CD14-positive monocyte (primary cell): ENCODE results near the gene NOP9. TPM values are rescaled to one million over a fixed set of nuclear protein-coding genes. Genes with fewer than 3 reads are reported as not detected.

Source experiments
- DNase-seq, 3 donors: peaks; one replicate each; pipeline ENCODE4 v3.0.0-alpha.2; 2011 to 2022
- H2AFZ ChIP-seq: 2 replicates; pipeline ENCODE4 v1.6.0; 2012; ENCODE audit warnings: mild to moderate bottlenecking, low read depth, low read length, inconsistent platforms; ENCODE audit not compliant: insufficient read depth, poor library complexity, severe bottlenecking
- H3K27ac ChIP-seq, 2 donors: 1 replicate in 1 of 2; 2 replicates in 1 of 2; pipeline ENCODE4 v1.5.1; 2012 to 2013; ENCODE audit warnings: low read length in 2 of 2, control low read depth in 1 of 2, inconsistent platforms in 1 of 2, low read depth in 1 of 2, mild to moderate bottlenecking in 1 of 2
- H3K27me3 ChIP-seq, 2 donors: one replicate each; pipeline versions ENCODE4 v1.6.0 to v1.6.1; 2011 to 2013; ENCODE audit warnings: low read length in 2 of 2; ENCODE audit not compliant: control insufficient read depth in 2 of 2, insufficient read depth in 2 of 2
- H3K36me3 ChIP-seq, 2 donors: replicated peaks in 1 of 2; 1 replicate in 1 of 2; 2 replicates in 1 of 2; pipeline versions ENCODE4 v1.5.1 to v1.6.1; 2012 to 2013; ENCODE audit warnings: low read length in 2 of 2, control low read depth in 1 of 2, inconsistent platforms in 1 of 2, mild to moderate bottlenecking in 1 of 2; ENCODE audit not compliant: insufficient read depth in 2 of 2, control insufficient read depth in 1 of 2
- H3K4me1 ChIP-seq, 2 donors: 1 replicate in 1 of 2; 2 replicates in 1 of 2; pipeline versions ENCODE4 v1.5.1 to v1.6.1; 2012 to 2013; ENCODE audit warnings: low read length in 2 of 2, control low read depth in 1 of 2, inconsistent platforms in 1 of 2, mild to moderate bottlenecking in 1 of 2, moderate library complexity in 1 of 2; ENCODE audit not compliant: insufficient read depth in 2 of 2, control insufficient read depth in 1 of 2
- H3K4me2 ChIP-seq: replicated peaks from 2 replicates; pipeline ENCODE3; 2012; ENCODE audit warnings: low read length, moderate library complexity, mild to moderate bottlenecking; ENCODE audit not compliant: poor library complexity, severe bottlenecking; ENCODE audit errors: extremely low read depth
- H3K4me3 ChIP-seq, 3 experiments: fragments of 200-600 bp in 1 of 3; sonication (generic) in 1 of 3; replicated peaks in 1 of 3; 1 replicate in 2 of 3; 2 replicates in 1 of 3; pipeline ENCODE4 v1.5.1; 2011 to 2013; ENCODE audit warnings: low read length in 3 of 3, mild to moderate bottlenecking in 3 of 3, control low read depth in 2 of 3, low read depth in 2 of 3, inconsistent platforms in 1 of 3, moderate library complexity in 1 of 3
- H3K79me2 ChIP-seq: 2 replicates; pipeline ENCODE4 v1.6.0; 2012; ENCODE audit warnings: mild to moderate bottlenecking, control low read depth, inconsistent platforms, low read length, moderate library complexity; ENCODE audit not compliant: insufficient read depth
- H3K9ac ChIP-seq: 2 replicates; pipeline ENCODE4 v1.6.0; 2017; ENCODE audit warnings: low read length, mild to moderate bottlenecking; ENCODE audit not compliant: insufficient read depth, poor library complexity, severe bottlenecking
- H3K9me3 ChIP-seq, 2 donors: replicated peaks in 1 of 2; 1 replicate in 1 of 2; 2 replicates in 1 of 2; pipeline versions ENCODE4 v1.5.1 to v1.6.1; 2012 to 2013; ENCODE audit warnings: low read length in 2 of 2, control low read depth in 1 of 2; ENCODE audit not compliant: control insufficient read depth in 1 of 2, insufficient read depth in 1 of 2
- H4K20me1 ChIP-seq: 2 replicates; pipeline ENCODE4 v1.6.0; 2012; ENCODE audit warnings: mild to moderate bottlenecking, low read length, control low read depth, moderate library complexity; ENCODE audit not compliant: insufficient read depth
- H3K27ac Mint-ChIP-seq, 7 donors: one replicate each; pipeline ENCODE4 v1.8.0; 2020; ENCODE audit warnings: mild to moderate bottlenecking in 7 of 7, mixed read lengths in 7 of 7, moderate library complexity in 6 of 7, inconsistent platforms in 2 of 7
- H3K27me3 Mint-ChIP-seq, 3 donors: one replicate each; pipeline ENCODE4 v1.8.0; 2021 to 2022; ENCODE audit warnings: low read depth in 3 of 3, mild to moderate bottlenecking in 3 of 3, mixed read lengths in 3 of 3, moderate library complexity in 3 of 3, inconsistent platforms in 1 of 3
- H3K36me3 Mint-ChIP-seq, 2 donors: one replicate each; pipeline ENCODE4 v1.8.0; 2020; ENCODE audit warnings: mixed read lengths in 2 of 2, inconsistent platforms in 1 of 2, mild to moderate bottlenecking in 1 of 2
- H3K4me1 Mint-ChIP-seq: one replicate; pipeline ENCODE4 v1.8.0; 2020; ENCODE audit warnings: mild to moderate bottlenecking, mixed read lengths
- H3K4me3 Mint-ChIP-seq, 2 donors: one replicate each; pipeline ENCODE4 v1.8.0; 2020; ENCODE audit warnings: mild to moderate bottlenecking in 2 of 2, mixed read lengths in 2 of 2, moderate library complexity in 1 of 2
- H3K9me3 Mint-ChIP-seq, 7 donors: one replicate each; pipeline ENCODE4 v1.8.0; 2020 to 2022; ENCODE audit warnings: mixed read lengths in 7 of 7, mild to moderate bottlenecking in 6 of 7, moderate library complexity in 6 of 7, inconsistent platforms in 2 of 7
- WGBS: methylation state at CpG from one replicate; pipeline ENCODE4 v1.1.5; 2013; ENCODE audit warnings: missing lambda C conversion rate; ENCODE audit not compliant: insufficient coverage; 5-methylcytosine and 5-hydroxymethylcytosine counted together
- intact Hi-C, 2 donors: fragments of 100-400 bp; cut with micrococcal nuclease; formaldehyde crosslinking; loops; one replicate each; pipeline versions ENCODE4 v1.15.0 to v1.15.1; 2023
- polyA plus RNA-seq, 3 donors: library from polyadenylated mRNA; depleted of rRNA in 1 of 3; unstranded in 2 of 3; stranded (reverse) in 1 of 3; fragments of 300-500 nt in 2 of 3; fragments of >200 nt in 1 of 3; fragmentation: Illumina TruSeq in 2 of 3; gene quantifications; 1 replicate in 2 of 3; 2 replicates in 1 of 3; pipeline ENCODE4 v1.2.3, GENCODE V29; 2012 to 2021
- TF ChIP-seq, protein P1 (sequence below): fragments of 200-600 bp; IDR thresholded peaks from one replicate; pipeline ENCODE4 v1.8.0; 2022; ENCODE audit warnings: antibody characterized with exemption, mild to moderate bottlenecking

NOP9 gene
- polyA plus RNA-seq, 3 donors, result 1.2 to 16.6 (median 1.3) TPM

DNA sequence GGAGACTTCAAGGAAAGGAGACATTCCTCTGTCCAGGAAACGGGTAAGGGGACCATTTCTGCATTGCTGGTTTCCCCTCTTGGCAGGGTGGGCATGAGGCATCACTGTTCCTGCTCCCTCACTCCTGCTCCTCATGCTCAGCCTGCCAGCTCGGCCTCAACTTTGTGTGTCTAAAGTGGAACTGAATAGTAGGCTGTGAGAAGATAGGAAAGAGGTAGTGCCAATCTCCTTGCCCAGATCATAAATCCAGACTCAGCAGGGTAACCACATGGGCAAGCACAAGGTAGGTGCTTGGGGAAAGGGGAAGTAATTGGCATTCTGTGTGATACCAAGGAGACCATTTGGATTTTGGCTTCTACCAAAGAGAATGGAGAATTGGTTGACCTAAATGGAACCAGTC lies 14.3 kb downstream of the NOP9 start:
- Histone ChIP-seq H3K9ac (no peak overlapping the region), H3K4me3 (peak overlapping the region in 1 of 3 experiments; percentile 84), H3K4me2 (peak overlapping the region; percentile 93), H3K9me3 (no peaks in the 10 kb centered on the region), H4K20me1 (peaks cover 34% of the 10 kb centered on the region), H2AFZ (no peak overlapping the region), H3K4me1 (peaks cover 92 to 100% of the 10 kb centered on the region in 2 donors), H3K27me3 (no peaks in the 10 kb centered on the region), H3K79me2 (peaks cover 62% of the 10 kb centered on the region), H3K36me3 (peaks cover 0 to 8% of the 10 kb centered on the region in 2 donors), H3K27ac (peak overlapping the region; percentile 85 to 89)
- H3K27ac Mint-ChIP-seq, result peak overlapping the region; percentile 95 to 99 (median 98)
- DNase-seq, result peak; percentile 51 to 69 (median 56)
- H3K4me1 Mint-ChIP-seq, result peaks cover 86% of the 10 kb centered on the region
- WGBS, result no CpG with 5 or more reads among the region's 2 CpGs
- peaks cover 32 to 39% of the 10 kb centered on the region in 2 donors for H3K36me3 Mint-ChIP-seq
- H3K27me3 Mint-ChIP-seq, result no peaks in the 10 kb centered on the region
- peaks cover 0 to 2% (median 0%) of the 10 kb centered on the region in 7 donors for H3K9me3 Mint-ChIP-seq
- H3K4me3 Mint-ChIP-seq, result peak overlapping the region; percentile 81 to 95
- intact Hi-C loops, result loop anchor here in 1 of 2 donors (5.0 kb wide), 2 partner anchors 37 to 82 kb away; partner anchors contain the start of genes GMPR2 and NEDD8
- TF ChIP-seq, protein P1, sequence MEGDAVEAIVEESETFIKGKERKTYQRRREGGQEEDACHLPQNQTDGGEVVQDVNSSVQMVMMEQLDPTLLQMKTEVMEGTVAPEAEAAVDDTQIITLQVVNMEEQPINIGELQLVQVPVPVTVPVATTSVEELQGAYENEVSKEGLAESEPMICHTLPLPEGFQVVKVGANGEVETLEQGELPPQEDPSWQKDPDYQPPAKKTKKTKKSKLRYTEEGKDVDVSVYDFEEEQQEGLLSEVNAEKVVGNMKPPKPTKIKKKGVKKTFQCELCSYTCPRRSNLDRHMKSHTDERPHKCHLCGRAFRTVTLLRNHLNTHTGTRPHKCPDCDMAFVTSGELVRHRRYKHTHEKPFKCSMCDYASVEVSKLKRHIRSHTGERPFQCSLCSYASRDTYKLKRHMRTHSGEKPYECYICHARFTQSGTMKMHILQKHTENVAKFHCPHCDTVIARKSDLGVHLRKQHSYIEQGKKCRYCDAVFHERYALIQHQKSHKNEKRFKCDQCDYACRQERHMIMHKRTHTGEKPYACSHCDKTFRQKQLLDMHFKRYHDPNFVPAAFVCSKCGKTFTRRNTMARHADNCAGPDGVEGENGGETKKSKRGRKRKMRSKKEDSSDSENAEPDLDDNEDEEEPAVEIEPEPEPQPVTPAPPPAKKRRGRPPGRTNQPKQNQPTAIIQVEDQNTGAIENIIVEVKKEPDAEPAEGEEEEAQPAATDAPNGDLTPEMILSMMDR, result no peak

DNA sequence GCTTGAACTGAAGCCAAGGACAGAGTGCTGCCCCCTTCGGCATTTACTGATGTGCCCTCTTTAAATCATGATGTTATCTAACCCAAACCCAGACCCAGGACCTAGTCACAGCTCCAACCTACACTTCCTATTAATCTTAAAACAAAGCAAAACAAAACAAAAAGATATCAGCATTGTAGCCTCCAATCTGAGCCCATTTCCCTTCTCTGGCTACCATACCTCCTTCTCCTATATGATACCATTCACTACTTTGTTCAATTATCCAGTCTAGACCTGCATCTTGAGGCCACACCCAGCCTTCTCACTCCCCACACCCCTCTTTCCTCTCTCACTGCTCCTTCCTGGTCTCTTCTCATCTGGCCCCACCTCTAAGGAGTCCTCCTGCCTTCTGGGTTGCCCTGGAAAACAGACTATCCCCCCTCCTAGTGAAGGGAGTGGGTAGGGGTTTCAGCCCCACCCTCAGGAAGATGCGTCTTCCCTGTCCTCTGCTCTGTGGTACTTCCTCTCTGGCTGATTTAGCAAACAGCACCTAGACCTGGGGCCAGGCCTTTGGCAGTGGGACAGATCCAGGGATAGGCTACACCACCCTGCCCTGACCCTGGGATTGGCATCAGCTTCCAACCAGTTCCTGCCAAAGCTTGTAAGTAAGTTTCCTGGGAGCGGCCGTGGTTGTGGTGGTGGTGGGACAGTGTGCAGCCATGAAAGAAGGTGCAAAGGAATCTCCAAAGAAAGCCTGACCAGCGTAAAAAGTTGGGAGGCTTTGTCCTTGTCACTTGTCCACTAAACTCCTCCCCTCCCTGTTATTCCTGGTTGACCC lies 14.9 kb downstream of the NOP9 start:
- peak overlapping the region; percentile 85 to 89 for H3K27ac ChIP-seq
- intact Hi-C loops, result loop anchor here in 1 of 2 donors (5.0 kb wide), 2 partner anchors 37 to 82 kb away; partner anchors contain the start of genes GMPR2 and NEDD8
- peaks cover 26 to 33% of the 10 kb centered on the region in 2 donors for H3K36me3 Mint-ChIP-seq
- DNase-seq, result peak in 1 of 3 donors; percentile 37
- no peaks in the 10 kb centered on the region for H3K27me3 ChIP-seq
- H4K20me1 ChIP-seq, result peaks cover 28% of the 10 kb centered on the region
- TF ChIP-seq, protein P1, result no peak
- peaks cover 88 to 99% of the 10 kb centered on the region in 2 donors for H3K4me1 ChIP-seq
- H3K27me3 Mint-ChIP-seq, result peaks cover 0 to 3% (median 1%) of the 10 kb centered on the region in 3 donors
- peak overlapping the region; percentile 24 to 84 (median 30) for H3K4me3 ChIP-seq
- peaks cover 86% of the 10 kb centered on the region for H3K4me1 Mint-ChIP-seq
- peak overlapping the region; percentile 39 for H3K9ac ChIP-seq
- peak overlapping the region; percentile 81 to 95 for H3K4me3 Mint-ChIP-seq
- 0% methylated on average over 1 of the region's 5 CpGs for WGBS
- H3K79me2 ChIP-seq, result peaks cover 56% of the 10 kb centered on the region
- H3K27ac Mint-ChIP-seq, result peak overlapping the region; percentile 95 to 99 (median 98)
- peaks cover 0 to 4% of the 10 kb centered on the region in 2 donors for H3K36me3 ChIP-seq
- H3K9me3 ChIP-seq, result no peaks in the 10 kb centered on the region
- H3K9me3 Mint-ChIP-seq, result peaks cover 0 to 2% (median 0%) of the 10 kb centered on the region in 7 donors
- peak overlapping the region; percentile 13 for H2AFZ ChIP-seq
- peak overlapping the region; percentile 93 for H3K4me2 ChIP-seq
